Mesendoderm (in vitro differentiated cells): ENCODE data around the gene TULP1.

ENCODE experiments used
- DNase-seq: peaks from one replicate; pipeline ENCODE4 v3.0.0; 2013
- H2AK5ac ChIP-seq: 2 replicates; pipeline ENCODE4 v1.6.1; 2013; ENCODE audit warnings: low read length, inconsistent platforms
- H2BK120ac ChIP-seq: 2 replicates; pipeline ENCODE4 v1.6.1; 2013; ENCODE audit warnings: low read depth, mild to moderate bottlenecking, low read length, moderate library complexity, mixed read lengths
- H2BK15ac ChIP-seq: replicated peaks from 2 replicates; pipeline ENCODE4 v1.6.1; 2013; ENCODE audit warnings: low read depth, mild to moderate bottlenecking, moderate library complexity
- H2BK5ac ChIP-seq: 2 replicates; pipeline ENCODE4 v1.6.1; 2013; ENCODE audit warnings: low read length, inconsistent platforms
- H3K18ac ChIP-seq: 2 replicates; pipeline ENCODE4 v1.6.1; 2013; ENCODE audit warnings: mild to moderate bottlenecking, low read length, mixed read lengths
- H3K23ac ChIP-seq: one replicate; pipeline ENCODE4 v1.6.1; 2013; ENCODE audit warnings: low read length
- H3K27ac ChIP-seq: 2 replicates; pipeline ENCODE4 v1.5.1; 2013; ENCODE audit warnings: low read depth, mild to moderate bottlenecking, inconsistent platforms, low read length, moderate library complexity
- H3K27me3 ChIP-seq: 2 replicates; pipeline ENCODE4 v1.6.1; 2013; ENCODE audit warnings: low read length, control low read depth, mild to moderate bottlenecking, inconsistent platforms; ENCODE audit not compliant: insufficient read depth, poor library complexity
- H3K36me3 ChIP-seq: 2 replicates; pipeline ENCODE4 v1.6.1; 2013; ENCODE audit warnings: low read length, inconsistent platforms; ENCODE audit not compliant: control insufficient read depth, insufficient read depth
- H3K4ac ChIP-seq: one replicate; pipeline ENCODE4 v1.6.1; 2013; ENCODE audit warnings: low read depth, mild to moderate bottlenecking, low read length, moderate library complexity
- H3K4me1 ChIP-seq: 2 replicates; pipeline ENCODE4 v1.6.1; 2013; ENCODE audit warnings: low read depth, low read length, inconsistent platforms; ENCODE audit not compliant: control insufficient read depth
- H3K4me2 ChIP-seq: 2 replicates; pipeline ENCODE4 v1.6.1; 2013; ENCODE audit warnings: low read length
- H3K4me3 ChIP-seq: 2 replicates; pipeline ENCODE4 v1.5.1; 2013; ENCODE audit warnings: mild to moderate bottlenecking, low read length
- H3K56ac ChIP-seq: one replicate; pipeline ENCODE4 v1.6.1; 2013; ENCODE audit warnings: low read length
- H3K79me1 ChIP-seq: 2 replicates; pipeline ENCODE4 v1.6.1; 2013; ENCODE audit warnings: low read length, inconsistent platforms
- H3K79me2 ChIP-seq: 2 replicates; pipeline ENCODE4 v1.6.1; 2013; ENCODE audit warnings: mild to moderate bottlenecking, low read length; ENCODE audit not compliant: control insufficient read depth, insufficient read depth
- H3K9ac ChIP-seq: 2 replicates; pipeline ENCODE4 v1.6.1; 2013; ENCODE audit warnings: low read length, inconsistent platforms
- H4K5ac ChIP-seq: one replicate; pipeline ENCODE4 v1.6.1; 2013; ENCODE audit warnings: low read length
- H4K8ac ChIP-seq: one replicate; pipeline ENCODE4 v1.6.1; 2013; ENCODE audit warnings: low read depth, mild to moderate bottlenecking, control low read depth, low read length, moderate library complexity
- WGBS: extraction: QIAGEN DNeasy Blood & Tissue Kit; methylation state at CpG from one replicate; pipeline ENCODE4 v1.1.7; 2013; ENCODE audit warnings: low lambda C conversion rate, missing lambda C conversion rate; ENCODE audit not compliant: insufficient coverage; ENCODE audit errors: extremely low coverage; 5-methylcytosine and 5-hydroxymethylcytosine counted together

TULP1 gene

DNA sequence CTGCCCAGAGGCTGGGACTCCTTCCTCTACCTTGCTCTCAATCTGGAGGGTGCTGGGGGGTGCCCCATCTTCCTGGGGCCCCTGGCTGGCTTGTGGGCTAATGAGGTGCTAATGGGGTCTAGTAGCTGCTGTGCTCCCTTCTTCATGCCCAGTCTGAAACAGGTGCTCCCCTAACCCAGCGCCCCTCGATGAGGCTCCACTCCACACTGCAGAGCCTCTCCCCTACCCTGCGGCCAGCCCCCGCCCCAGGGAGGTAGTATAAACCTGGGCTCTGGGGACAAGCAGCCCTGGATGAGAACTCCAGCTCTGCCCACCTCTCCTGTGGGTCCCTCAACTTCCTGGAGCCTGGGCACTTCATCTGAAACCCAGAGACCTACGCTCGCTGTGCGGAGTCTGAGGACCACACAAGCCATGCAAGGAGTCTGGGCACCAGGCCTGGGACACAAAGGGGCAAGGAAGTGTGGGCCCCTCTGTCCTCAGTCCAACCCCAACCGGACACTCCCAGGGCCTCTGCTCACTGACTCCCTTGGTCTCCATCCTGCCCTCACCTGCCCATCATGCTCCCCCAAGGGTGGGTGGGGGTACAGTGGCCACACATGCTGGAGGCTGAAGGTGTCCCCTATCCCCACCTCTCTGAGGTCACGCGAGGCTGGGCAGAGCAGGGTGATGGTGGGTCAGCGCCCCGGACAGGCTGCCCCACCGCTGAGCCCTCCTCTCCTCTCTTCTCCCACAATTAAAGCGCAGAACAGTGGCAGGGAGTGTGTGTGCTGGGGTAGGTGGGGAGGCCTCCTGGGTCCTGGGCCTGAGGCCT lies 38.4 kb downstream of the TULP1 start:
- WGBS: no CpG with 5 or more reads among the region's 14 CpGs
- H2BK5ac ChIP-seq: no peak overlapping the region
- H2BK15ac ChIP-seq: no peak overlapping the region

DNA sequence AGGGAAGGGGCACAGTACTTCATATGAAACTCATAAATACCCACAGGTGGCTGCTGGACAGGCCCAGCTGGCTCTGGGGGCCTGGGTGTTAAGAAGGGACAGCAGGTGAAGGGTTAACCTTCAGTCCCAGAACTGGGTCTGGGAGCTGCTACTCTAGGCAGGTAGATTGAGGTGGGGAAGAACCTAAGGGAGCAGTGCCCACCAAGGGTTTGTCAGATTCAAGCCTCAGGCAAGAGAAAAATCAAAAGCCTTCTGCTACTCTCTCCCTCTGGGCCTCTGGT lies 38.9 kb downstream of the TULP1 start:
- no peak overlapping the region for H3K27ac ChIP-seq

More for the DNA sequence above, 38.4 kb downstream of the TULP1 start:
- no peak overlapping the region for H3K18ac ChIP-seq
- H3K4me1 ChIP-seq: peaks cover 2% of the 10 kb centered on the region
- no peak overlapping the region for H3K56ac ChIP-seq
- H4K8ac ChIP-seq: no peak overlapping the region
- H2BK120ac ChIP-seq: no peak overlapping the region
- H3K4ac ChIP-seq: no peak overlapping the region
- DNase-seq: peak; percentile 29
- peaks cover 5% of the 10 kb centered on the region for H3K79me1 ChIP-seq
- H3K4me3 ChIP-seq: no peak overlapping the region
- no peak overlapping the region for H3K27ac ChIP-seq
- no peak overlapping the region for H3K4me2 ChIP-seq
- H3K27me3 ChIP-seq: no peaks in the 10 kb centered on the region
- H2AK5ac ChIP-seq: no peak overlapping the region
- H3K36me3 ChIP-seq: peaks cover 24% of the 10 kb centered on the region
- no peak overlapping the region for H3K9ac ChIP-seq
- no peak overlapping the region for H3K23ac ChIP-seq
- H4K5ac ChIP-seq: no peak overlapping the region
- peaks cover 19% of the 10 kb centered on the region for H3K79me2 ChIP-seq

DNA sequence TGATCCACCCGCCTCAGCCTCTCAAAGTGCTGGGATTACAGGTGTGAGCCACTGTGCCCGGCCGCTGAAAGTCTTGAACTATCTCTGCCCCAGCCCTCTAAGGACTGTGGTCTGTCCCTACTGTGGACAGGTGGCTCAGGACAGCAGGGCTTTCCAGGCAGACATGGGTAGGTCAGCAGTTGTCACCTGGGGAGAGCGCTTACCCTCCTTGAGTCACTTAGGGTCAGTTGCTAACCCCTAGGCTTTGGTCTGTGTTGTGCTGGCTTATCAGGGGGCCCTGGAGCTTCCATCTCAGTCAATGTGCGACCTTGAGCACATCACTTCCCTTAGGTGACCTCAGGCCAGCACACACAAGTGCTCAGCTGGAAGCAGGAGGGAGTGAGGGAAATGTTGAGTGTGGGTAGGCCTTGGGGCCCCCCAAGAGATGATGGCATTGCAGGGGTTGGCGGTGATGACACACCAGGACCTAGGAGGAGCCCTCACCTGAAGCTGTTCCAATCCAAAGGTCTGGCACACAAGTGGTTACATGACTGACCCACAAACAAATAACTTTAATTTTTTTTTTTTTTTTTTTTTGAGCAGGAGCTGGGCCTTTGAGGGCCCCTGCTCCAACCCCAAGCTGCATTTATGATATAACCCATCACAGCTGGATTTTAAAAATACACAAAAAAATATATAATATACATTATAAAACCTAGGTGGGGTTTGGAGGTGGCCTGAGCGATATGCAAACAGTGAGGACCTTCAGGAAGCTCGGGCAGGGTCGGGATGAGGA lies 39.4 kb downstream of the TULP1 start:
- Histone ChIP-seq H2BK120ac (no peak overlapping the region), H2BK5ac (no peak overlapping the region), H3K23ac (no peak overlapping the region), H3K4ac (no peak overlapping the region), H3K56ac (no peak overlapping the region), H3K9ac (no peak overlapping the region), H2BK15ac (no peak overlapping the region), H3K4me1 (peaks cover 2% of the 10 kb centered on the region), H4K8ac (no peak overlapping the region), H3K27me3 (no peaks in the 10 kb centered on the region), H4K5ac (no peak overlapping the region), H3K79me2 (peaks cover 29% of the 10 kb centered on the region), H3K4me2 (no peak overlapping the region), H3K27ac (no peak overlapping the region), H2AK5ac (no peak overlapping the region), H3K18ac (no peak overlapping the region), H3K4me3 (no peak overlapping the region), H3K36me3 (peaks cover 21% of the 10 kb centered on the region), H3K79me1 (peaks cover 5% of the 10 kb centered on the region)
- WGBS: no CpG with 5 or more reads among the region's 9 CpGs
- peak; percentile 54 for DNase-seq

More for the DNA sequence above, 38.9 kb downstream of the TULP1 start:
- Histone ChIP-seq H2BK120ac (no peak overlapping the region), H3K4me3 (no peak overlapping the region), H2BK15ac (no peak overlapping the region), H3K79me2 (peaks cover 24% of the 10 kb centered on the region), H2BK5ac (no peak overlapping the region), H3K9ac (no peak overlapping the region), H3K79me1 (peaks cover 5% of the 10 kb centered on the region), H3K56ac (no peak overlapping the region), H3K4me2 (no peak overlapping the region), H3K27me3 (no peaks in the 10 kb centered on the region), H3K23ac (no peak overlapping the region), H3K4ac (no peak overlapping the region), H3K18ac (no peak overlapping the region), H4K8ac (no peak overlapping the region), H2AK5ac (no peak overlapping the region), H3K36me3 (peaks cover 22% of the 10 kb centered on the region), H3K4me1 (peaks cover 2% of the 10 kb centered on the region), H4K5ac (no peak overlapping the region)
- DNase-seq: peak; percentile 50

DNA sequence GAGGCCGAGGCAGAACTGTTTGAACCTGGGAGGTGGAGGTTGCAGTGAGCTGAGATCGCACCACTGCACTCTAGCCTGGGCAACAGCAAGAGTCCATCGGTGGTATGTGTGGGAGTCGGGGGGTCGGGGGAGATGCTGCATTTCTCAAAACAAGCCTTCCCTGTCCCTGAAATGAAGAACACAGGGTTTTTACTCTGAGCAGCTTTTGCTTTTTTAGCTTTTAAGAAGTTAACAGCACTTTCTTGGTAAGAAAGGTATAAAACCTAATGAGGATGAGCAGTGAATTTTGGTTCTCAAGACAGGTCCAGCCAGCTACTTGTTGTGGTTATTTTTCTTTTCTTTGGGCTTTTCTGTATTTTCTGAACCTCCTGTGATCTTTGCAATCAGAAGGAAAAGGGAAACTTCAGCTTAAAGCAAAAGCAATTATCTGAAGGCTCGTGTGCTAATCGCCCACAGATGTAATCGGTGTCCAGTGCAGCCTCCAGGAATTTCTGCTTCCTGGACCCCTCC lies 40.8 kb downstream of the TULP1 start:
- no peak overlapping the region for H3K18ac ChIP-seq

DNA sequence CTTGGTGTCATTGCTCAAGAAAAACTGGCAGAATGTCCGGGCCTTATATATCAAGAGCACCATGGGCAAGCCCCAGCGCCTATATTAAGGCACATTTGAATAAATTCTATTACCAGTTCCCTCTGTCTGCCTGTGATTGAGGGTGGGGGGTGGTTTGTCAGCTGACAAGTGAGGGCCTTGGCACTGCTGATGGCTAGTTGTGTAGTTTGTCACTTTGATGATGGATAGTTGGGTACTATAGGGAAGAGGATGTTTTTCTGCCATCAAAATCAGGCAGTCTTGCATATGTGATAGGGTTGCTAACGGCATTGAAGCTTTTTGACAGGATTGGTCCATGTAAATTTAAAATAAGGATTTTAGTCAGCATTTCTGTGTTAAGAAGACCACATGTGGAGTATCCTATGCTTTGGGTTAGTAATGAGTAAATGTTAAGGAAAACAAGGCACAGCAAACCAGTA lies 42.0 kb downstream of the TULP1 start:
- DNase-seq: no peak
- no peak overlapping the region for H3K23ac ChIP-seq
- H3K36me3 ChIP-seq: peaks cover 23% of the 10 kb centered on the region
- no CpG with 5 or more reads among the region's 3 CpGs for WGBS
- H2AK5ac ChIP-seq: no peak overlapping the region
- no peak overlapping the region for H3K18ac ChIP-seq
- no peak overlapping the region for H3K27ac ChIP-seq
- peak overlapping the region; percentile 77 for H3K4me2 ChIP-seq
- no peak overlapping the region for H3K4ac ChIP-seq
- no peak overlapping the region for H4K8ac ChIP-seq
- no peak overlapping the region for H2BK120ac ChIP-seq
- H4K5ac ChIP-seq: no peak overlapping the region
- H3K79me2 ChIP-seq: peaks cover 29% of the 10 kb centered on the region
- H3K4me3 ChIP-seq: peak overlapping the region; percentile 47
- H2BK5ac ChIP-seq: no peak overlapping the region
- H3K56ac ChIP-seq: peak overlapping the region; percentile 2
- no peaks in the 10 kb centered on the region for H3K27me3 ChIP-seq
- no peak overlapping the region for H2BK15ac ChIP-seq
- H3K4me1 ChIP-seq: peaks cover 3% of the 10 kb centered on the region
- H3K9ac ChIP-seq: peak overlapping the region; percentile 59
- H3K79me1 ChIP-seq: peaks cover 5% of the 10 kb centered on the region

More for the DNA sequence above, 40.8 kb downstream of the TULP1 start:
- Histone ChIP-seq H4K5ac (no peak overlapping the region), H3K9ac (no peak overlapping the region), H2BK120ac (no peak overlapping the region), H3K4me1 (peaks cover 3% of the 10 kb centered on the region), H2BK15ac (no peak overlapping the region), H4K8ac (no peak overlapping the region), H2AK5ac (no peak overlapping the region), H3K27ac (no peak overlapping the region), H3K56ac (no peak overlapping the region), H2BK5ac (no peak overlapping the region), H3K27me3 (no peaks in the 10 kb centered on the region), H3K79me2 (peaks cover 29% of the 10 kb centered on the region), H3K4me3 (no peak overlapping the region), H3K79me1 (peaks cover 5% of the 10 kb centered on the region), H3K4me2 (no peak overlapping the region), H3K36me3 (peaks cover 21% of the 10 kb centered on the region), H3K4ac (no peak overlapping the region), H3K23ac (no peak overlapping the region)
- WGBS: no CpG with 5 or more reads among the region's 8 CpGs
- DNase-seq: no peak
